Measurements from ENCODE around the gene KLC1.
A peak's percentile ranks its signal among the peaks of the same experiment; 100 is the strongest.

Gene KLC1

DNA sequence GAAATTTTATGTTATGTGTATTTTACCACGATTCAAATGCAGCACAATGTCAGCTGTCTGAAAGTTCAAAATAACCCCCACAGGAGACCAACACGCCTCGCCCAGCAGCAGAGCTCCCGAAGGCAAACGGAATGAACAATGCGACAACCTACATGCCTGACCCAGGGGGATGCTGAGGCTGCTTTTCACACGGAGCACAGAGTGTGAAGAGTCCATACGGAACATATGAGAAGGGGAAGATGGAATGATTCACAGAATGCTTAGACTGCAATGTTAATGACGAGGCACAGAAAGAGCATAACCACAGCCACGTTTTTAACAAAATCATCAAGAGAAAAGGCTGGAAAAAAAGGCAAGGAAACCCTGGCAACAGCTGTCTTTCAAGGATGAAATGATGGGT lies 109.2 kb downstream of the KLC1 start:
- DNase-seq, result no peak

DNA sequence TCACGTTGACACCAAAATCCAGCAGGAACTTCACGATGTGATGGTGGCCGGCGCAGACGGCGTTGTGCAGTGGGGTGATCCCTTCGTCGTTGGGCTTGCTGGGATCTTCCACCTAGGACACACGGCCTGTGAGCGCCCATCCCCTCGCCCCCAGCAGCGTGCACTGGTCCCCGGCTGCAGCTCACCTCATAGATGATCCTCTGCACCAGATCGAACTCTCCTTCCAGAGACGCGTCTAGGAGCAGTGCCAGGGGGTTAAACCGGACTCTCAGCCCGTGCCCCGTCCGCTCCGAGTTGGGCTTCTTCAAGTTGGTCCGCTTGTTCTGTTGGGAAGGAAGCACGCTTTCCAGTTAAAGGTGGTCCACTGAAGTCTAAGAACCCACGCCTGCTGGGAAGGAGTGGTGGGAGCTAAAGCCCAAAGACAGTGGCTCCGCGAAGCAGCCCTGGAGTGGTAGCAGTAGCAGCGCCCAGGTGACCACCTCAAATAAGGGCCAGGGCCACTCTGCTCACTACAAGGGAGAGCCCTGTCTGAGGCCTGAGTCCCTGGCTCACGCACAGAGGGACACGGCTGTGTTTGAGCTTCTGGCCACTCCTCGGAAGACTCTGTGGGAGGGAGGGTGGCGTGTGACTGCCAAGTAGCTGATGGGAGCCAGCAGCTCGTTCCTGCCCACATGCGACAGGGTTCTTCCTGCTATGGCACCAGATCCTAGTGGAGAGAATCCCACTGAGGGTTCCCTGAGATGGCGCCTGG lies 109.9 kb downstream of the KLC1 start:
- no peak for DNase-seq

DNA sequence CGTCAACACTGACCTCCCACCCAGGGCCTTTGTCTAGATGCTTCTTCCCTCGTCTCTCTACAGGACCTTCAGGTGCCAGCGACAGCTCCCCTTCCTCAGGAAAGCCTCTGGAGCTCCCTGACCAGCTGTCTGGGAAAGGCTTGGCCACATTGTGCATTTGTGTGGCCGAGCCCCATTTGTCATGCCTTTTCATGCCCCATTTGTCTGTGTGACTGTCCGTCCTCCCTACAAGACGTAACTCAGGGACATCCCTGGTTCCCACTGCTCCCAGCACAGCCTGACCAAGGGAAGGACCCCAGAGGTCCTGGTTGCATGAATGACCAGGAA lies 110.4 kb downstream of the KLC1 start:
- no peak for DNase-seq

DNA sequence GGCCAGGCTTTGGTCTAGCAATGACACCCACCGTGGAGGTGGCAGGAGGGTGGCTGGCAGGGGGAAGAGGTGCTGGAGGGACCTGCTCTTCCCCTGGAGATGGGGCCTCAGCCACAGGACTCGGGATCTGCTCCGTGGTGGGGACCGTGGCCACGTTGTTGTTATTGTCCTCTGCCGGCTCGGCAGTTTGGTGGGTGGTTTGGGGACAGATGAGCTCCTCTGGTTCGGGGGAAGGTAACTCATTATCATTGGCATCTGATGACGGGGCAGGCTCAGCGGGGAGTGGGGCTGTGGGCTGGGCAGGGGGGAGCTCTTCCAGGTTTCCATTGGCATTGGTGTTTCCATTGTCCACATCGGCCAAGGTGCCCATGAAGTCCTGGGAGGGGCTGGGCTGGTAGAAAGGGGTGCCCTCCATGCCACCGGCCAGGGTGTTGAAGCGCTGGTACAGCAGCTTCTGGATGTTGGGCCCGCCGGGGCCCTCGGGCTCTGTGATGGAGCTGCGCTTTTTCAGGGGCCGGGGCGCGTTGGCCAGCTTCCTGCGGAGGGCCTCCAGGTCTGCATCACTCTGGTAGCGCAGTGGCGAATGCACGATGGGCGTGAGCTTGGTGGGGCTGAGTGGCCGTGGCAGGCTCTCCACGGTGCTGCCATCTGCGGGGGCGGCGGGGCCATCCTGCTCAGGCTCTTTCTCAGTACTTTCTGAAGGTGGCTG lies 110.9 kb downstream of the KLC1 start:
- DNase-seq, result no peak

DNA sequence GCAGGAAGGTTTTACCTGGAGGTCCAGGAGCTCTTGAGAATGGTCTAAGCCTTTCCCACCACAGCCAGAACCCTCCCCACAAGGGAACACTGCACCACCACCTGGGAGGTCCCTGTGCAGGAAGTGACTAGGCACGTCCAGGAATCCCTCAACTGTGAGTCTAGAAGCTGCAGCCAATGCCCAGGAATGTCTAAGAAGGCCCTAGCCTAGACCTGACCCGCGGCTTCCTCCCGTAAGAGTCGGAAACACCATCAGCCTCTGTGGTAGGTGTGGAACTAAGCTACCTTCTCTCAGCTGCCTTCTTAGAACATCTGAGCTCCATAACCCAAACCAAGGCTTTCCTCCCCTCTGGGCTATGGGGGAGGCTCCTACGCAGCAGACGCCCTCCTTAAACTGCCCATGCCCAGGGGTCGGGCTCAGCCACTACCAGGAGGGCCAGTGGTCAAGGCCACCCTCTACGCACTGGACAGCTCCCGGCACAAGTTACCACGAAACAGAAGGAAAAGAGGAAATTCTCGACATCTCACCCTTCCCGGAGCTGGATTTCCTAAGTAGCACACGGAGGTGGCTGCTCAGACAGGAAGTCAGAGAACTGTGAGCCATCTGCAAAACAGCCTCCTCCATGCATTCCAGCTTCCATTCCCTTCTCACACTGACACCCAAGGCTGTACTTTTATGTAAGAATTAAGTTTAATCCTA lies 112.1 kb downstream of the KLC1 start:
- no peak for DNase-seq

DNA sequence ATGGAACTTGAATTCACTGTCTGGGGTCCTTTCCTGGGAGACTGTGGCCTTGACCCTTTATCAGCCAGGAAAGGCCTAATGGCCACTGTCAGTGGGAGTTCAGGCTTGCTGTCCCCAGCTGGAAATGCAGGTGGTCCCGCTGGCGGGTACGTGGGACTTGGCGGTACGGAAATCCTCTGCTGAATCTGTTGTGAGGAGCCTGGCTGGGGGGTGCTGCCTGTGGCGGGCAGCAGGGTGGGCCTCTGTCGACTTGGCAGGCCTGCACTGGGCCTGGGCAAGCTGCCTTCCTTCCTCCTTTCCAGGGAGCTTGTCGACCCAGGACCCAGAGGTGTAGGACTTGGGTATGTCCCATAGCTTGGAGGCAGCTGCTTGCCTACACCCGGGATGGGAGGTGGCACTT lies 112.9 kb downstream of the KLC1 start:
- DNase-seq, result no peak

DNA sequence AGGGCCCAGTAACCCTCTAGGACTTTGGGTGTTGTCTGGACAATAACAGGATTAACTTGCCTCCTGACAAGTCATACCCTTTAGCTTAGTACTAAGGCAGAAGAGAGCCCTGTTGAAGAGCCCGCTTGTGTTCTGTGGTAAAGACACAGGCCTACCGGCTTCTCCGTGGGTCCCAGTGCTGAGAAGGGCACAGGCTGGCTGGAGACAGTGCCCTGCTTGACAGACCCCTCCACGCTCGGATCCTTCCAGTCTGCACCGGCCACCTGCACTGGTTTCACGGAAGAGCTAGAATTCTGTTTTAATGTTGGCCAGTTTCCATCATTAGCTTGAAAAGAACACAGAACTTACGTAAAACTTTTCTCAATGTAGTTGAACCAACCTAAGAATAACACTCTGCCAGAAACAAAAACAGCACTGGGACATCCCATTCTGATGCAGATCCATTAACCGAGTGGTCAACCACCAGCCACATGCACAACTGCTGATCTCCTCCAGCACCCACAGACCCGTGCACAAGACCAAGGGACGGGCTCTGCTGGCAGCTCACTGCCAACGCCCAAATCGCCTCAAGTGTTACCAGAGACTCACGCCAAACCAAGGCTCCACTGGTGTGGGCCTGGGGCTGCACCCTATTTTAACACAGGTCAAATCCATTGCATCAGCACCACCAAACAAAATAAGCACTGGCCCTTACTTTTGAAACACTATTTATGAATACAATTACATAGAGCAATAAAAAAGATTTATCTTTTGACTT lies 113.7 kb downstream of the KLC1 start:
- DNase-seq, result no peak

DNA sequence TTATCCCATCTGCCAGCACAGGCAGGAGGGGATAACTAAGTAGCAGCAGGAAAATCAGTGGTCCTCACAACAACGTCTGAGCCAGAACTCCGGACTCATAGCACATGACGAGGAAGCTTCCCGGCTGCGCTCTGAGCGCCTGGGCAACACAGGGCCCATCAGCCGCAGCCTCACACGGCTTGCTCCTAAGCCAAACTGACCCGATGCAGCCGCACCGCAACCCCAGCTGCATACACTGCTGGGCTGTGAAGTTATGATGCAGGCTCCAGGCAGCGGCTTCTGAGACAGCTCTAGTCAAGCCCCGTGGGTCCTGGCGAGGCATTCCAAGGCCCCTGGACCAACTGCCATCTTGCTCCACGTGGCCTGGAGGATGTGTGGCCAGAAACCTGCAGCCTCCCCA lies 114.7 kb downstream of the KLC1 start:
- DNase-seq, result no peak

DNA sequence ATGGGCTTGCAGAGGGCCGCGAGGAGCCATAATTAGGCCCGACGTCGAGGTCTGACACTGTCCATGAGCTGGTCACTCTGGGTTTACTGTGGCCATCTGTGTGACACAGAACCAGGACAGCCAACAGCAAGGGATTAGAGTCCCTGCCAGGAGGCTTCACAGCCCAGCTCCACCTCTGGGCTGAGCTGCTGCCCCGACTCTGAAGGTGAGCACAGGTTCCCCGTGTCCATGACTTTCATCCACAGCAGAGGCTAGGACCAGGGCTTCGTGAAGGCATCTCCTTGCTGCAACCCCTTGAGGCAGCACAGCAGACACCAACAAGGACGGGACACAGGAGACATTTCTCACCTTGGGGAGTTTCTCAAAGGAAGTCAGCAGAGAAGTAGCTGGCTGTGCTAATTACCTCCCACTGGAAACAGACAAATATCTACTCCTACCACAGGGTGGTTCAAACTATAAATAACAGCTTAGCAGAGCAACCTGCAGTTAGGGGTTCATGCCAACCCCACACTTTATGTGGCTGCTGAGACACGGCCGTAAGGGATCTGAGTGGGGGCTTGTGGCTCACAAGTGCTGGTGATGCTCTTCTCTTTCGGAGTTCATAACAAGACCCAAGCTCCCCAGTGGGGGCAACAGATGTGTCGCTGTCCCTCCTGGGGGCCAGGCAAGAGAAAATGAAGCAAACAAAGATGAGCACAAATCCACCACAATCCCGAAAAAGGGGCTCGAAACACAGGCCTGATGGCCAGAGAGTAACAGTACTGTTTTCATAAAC lies 115.8 kb downstream of the KLC1 start:
- DNase-seq, result no peak

DNA sequence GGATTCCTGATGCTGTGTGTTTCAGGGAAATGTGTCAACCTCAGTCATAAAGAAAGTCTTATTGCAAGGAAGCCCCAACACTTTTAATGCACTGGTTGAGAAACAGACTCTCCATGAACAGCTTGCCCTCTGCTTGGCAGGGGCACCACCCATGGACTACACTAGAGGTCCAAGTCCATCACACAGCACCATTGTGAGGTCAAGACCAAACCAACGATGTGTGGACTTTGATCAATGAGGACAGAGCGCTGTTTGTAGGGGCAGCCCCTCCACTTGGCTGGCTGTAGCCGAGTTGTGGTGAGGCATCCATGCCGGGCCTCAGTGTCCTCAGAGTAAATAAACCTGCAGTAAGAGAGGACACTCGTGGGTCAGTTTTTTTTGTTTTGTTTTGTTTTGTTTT lies 116.4 kb downstream of the KLC1 start:
- DNase-seq, result no peak

DNA sequence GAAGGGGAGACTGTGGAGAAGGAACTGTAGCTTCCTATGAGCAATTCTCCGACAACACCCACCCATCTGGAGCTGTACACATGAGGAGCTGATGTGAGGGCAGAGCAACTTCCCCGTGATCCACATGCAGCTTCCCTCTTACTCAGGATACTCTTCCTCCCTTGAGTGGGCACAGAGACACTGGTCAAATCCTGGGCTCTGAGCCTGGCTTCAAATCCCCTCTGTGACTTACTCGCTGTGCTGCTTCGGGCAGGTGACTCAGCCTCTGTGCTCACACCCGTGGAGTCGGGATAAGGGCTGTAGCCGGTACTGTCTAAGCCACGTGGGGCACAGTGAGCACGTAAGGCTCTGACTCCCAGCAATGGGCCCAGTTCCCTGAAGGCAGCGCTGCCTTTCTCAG lies 117.7 kb downstream of the KLC1 start:
- DNase-seq, result no peak

DNA sequence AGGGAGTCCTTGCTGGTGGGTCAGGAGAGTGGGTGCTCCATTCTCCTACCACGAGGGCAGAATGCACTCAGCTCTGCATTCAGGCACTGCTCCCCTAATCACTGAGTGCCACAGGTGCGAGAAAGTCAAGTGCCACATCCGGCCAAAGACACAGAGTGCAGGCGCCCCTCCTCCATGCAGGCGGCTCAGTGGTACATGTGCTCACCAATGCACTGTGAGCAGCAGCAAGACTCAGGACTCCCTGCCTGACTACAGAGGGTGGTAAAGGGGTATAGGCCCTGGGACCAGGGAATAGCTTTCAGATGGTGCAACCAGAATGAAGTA lies 119.5 kb downstream of the KLC1 start:
- DNase-seq, result peak; percentile 34

DNA sequence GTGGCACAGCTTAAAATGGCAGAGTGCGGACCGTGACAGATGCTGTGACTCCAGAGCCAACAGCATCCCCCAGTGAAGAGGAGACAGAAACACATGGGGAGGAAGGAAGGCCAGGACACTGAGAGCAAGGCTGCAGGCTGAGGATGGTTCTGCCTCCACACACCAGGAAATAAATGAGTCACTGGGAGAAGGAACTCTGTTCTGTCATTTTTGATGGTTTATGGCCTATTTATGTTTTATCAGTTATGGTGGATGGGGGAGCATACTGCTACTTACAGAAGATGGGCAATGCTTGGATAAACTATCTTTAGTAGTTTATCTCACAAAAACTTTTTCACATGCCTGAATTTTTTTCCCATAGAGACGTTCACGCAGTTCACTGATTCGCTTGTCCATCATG lies 120.4 kb downstream of the KLC1 start:
- DNase-seq, result no peak

DNA sequence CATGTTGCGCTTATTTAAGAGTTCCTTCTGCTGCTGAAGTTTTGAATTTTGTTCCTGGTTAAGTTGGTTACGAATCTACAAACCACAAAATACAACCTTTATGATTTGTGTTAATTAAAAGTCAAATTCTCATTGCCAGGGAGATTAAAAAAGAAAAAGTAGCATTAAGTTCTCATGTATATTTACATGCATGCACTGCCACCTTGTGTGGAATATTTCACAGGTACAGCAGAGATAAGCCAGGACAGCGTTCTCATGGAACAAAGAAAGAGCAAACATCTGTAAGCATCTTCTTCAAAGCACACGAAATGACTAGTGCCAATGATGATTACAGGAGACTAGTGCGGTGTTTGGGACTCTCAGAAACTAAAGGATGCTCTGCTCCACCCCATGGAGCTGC lies 120.8 kb downstream of the KLC1 start:
- no peak for DNase-seq

Measured in RPMI8226 (cell line).